Epidermal melanocyte (primary cell): Measurements from ENCODE around the gene MPG.
A peak's percentile ranks its signal among the peaks of the same experiment; 100 is the strongest.

Experiments used
- DNase-seq: peaks from one replicate; pipeline ENCODE4 v3.0.0; 2011; ENCODE audit warnings: low spot score; ENCODE audit not compliant: insufficient read length

MPG gene

DNA sequence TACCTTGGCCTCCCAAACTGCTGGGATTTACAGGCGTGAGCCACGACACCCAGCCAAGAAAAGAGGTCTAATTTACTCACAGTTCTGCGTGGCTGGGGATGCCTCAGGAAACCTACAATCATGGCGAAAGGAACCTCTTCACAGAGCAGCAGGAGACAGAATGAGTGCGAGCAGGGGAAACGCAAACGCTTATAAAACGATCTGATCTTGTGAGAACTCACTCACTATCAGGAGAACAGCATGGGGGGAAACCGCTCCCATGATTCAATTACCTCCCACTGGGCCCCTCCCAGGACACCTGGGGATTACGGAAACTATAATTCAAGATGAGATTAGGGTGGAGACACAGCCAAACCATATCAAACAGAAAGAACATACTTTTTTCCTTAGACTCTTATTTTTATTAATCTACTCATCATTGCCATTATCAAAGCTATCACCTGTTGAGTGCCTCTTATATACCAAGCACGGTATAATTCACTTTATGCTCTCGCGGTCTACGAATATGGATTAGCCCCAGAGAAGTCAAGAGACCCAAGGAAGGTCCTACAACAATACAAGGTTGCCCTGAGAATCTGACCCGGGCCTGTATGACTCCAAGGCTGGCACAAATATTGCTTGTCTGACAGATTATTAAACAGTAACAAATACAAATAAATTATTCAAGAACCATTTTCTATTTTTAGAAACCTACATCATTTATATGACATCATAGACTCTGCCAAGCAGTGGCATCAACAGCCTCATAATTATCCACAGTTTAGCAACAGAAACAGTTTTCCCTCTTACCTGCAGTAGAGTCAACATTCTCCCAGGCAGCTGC lies 27.0 kb upstream of the MPG start:
- DNase-seq: no peak

DNA sequence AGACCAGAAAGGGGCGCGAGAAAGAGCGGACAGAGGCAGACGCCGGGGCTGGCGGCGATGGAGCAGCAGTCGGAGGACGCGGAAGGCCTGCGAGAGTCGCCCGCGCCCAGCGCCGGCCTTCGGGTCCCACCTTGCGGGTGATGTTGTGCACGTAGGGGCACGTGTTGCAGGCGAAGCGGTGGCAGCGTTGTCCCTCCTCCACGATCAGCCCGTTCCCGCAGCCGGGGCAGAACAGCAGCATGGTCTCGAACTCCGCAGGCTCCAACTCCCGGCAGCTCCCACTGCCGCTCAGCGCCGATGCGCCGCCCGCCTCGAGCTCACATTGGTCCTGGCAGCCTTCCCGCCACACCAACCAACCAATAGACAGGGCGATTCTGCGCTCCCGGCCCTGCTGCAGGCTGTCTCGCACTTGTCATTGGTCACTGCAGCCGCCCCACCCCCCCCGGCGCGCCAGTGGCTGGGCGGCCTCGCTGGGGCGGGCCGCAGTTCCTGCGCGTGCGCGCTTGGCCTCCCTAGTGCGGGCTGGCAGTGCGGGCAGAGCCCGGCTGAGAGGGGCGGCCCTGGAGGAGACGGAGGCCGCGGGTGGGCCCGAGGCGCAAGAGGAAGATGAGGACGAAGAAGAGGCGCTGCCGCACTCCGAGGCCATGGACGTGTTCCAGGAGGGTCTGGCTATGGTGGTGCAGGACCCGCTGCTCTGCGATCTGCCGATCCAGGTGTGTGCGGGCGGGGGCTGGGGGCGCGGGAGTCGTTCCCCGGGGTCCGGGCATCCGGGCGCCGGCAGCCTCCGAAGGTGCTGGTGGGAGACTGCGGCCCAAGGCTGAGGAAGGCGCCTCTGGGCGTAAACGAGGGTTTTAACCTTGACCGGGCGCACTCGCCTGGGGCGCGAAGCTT lies 24.4 kb upstream of the MPG start, which contains the start of the genes POLR3K and SNRNP25:
TSS of gene POLR3K (minus strand) at position 263 of the 891 bp plus-strand sequence. CDS start at position 241, 22 bp downstream.
TSS of gene SNRNP25 (plus strand) at position 483 of the 891 bp plus-strand sequence. CDS start at position 672, 189 bp downstream.
- peak; percentile 100 for DNase-seq

DNA sequence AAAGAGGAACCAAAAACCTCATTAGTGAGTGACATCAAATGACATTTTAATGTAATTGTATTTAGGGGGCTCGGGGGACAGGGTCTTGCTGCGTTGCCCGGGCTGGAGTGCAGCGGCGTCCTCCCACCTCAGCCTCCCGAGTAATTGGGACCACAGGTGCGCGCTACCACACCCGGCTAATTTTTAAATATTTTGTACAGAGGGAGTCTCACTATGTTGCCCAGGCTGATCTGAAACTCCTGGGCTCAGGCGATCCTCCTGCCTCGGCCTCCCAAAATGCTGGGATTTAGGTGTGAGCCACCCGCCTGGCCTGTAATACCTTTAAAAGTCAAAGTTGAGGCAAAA lies 23.8 kb upstream of the MPG start:
- DNase-seq: no peak

- DNase-seq: no peak
Measured at GRCh38 chr16:55571-56136, 22.4 kb upstream of the MPG start.

DNA sequence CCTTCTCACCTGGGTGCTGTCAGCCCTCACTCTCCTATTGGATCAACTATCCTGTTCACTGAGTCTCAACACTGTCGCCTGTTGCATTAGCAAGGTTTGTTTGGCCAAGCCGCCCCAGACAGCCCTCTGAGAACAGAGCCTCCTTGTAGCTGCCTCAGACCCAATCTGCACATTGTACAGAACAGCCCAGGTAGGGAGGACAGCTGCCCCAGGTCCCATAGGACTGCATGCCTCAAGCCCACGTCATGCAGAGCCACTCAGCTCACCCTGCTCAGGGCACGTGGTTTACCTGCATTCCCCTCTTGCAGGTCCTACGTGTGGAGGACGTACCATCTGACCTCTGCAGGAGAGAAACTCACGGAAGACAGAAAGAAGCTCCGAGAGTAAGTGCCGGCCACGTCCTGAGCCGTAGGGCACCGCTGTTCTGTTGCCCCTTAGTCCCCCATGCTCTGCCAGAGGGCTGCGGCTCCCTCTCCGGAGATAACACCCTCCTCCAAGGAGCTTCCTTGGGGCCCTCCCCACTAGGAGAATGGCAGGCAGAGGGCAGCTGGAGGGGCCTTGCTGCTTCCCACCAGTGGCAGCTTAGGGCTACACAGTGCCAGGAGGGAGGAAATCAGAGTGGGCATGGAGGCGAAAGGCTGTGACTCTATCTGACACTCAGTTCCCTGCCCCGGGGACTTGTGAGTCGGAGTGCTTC lies 21.6 kb upstream of the MPG start:
- DNase-seq: no peak

DNA sequence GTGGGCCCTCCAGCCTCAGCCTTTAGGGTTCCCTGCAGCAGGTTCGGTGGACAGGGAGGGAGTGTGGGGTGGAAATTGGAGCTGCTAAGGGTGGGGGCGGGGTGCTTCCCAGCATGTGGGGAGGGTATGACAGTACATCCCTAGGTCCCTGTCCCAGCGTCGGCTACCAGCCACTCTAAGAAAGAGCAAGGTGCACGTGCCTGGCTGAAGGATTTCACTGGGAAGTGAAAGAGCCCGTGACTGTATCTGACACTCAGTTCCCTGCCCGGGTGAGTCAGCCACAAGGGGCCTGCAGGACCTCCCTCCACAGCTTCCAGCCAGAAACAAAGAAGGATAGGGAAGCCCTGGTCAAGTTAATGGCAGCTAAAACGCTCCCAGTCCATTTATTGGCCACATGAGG lies 20.3 kb upstream of the MPG start:
- DNase-seq: no peak

DNA sequence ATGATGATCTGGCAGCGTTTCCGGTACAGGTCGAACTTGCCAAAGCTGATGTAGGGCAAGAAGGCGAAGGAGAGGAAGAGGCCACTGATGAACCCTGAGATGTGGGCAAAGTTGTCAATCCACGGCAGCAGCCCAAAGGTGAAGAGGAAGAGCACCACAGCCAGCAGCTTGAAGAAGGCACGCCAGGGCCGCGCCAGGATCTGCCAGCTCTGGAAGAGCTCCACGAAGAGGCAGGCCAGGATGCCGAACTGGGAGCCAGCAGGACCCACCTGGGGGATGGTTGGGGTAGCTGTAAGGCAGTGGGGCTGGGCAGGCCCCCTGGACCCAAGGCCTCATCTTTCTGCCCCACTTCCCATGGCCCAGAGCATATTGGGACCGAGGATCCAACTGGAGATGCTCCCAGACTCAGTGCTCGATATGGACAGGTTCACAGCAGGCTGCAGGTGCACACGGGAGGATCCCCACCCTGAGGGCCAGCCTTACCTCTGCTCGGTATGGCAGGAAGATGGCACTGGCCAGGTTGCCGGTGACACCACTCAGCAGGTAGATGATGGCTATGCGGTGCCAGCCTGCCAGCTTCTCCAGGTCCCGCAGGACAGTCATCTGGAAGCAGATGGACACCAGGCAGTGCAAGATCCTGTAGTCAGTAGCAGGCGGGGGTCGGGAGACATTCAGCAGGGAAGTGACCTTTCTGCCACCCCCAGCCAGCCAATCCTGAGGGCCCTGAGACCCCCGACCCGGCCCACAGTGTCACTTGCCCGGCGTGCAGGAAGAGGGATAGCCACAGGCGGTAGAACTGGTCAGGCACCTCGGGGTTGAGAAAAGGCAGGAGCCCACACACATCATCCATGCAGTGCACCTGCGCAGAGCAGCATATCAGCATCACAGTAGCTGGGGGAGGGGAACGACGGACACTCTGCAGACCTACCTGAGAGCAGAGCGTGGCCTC lies 19.3 kb upstream of the MPG start:
- no peak for DNase-seq

- no peak for DNase-seq
Measured at GRCh38 chr16:59440-60059, 18.5 kb upstream of the MPG start.

GRCh38 chr16:60166-60565 lies 17.9 kb upstream of the MPG start:
- DNase-seq: no peak

- DNase-seq: no peak
Measured at GRCh38 chr16:60929-61878, 16.8 kb upstream of the MPG start.

DNA sequence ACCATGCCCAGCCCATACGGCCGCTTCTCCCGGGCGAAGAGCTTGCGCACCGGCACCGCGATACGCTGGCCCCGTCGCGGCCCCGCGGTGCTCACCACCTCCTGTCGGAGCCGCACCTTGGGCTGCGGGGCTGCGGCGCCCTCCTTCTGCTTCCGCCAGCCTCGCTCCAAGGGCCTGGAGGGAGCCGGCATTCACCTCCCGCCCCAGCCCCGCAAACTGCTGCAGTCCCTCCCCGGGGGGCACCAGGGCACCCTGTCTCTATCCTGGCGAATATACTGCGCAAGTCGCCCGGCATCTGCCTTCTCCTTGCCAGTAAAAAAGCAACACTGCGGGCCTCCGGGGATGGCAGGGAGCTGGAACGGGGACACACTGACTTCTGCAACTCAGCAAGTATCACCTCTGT lies 16.1 kb upstream of the MPG start:
- DNase-seq: no peak

GRCh38 chr16:62283-62967 lies 15.6 kb upstream of the MPG start:
- DNase-seq: no peak

DNA sequence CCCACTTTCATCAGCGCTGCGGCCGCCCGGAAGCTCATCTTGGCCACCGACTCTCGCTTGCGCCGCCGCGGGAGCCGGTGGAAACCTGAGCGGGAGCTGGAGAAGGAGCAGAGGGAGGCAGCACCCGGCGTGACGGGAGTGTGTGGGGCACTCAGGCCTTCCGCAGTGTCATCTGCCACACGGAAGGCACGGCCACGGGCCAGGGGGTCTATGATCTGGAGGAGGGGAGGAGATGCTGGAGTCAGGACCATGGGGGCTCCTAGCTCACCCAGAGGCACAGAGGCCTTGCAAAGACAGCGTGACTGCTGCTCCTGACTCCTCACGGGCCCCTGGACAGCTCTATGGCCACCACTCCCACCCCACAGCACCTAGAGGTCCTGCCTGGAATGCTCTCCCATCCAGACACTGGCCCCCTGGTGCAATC lies 15.0 kb upstream of the MPG start:
- no peak for DNase-seq

GRCh38 chr16:63466-63865 lies 14.6 kb upstream of the MPG start:
- no peak for DNase-seq

- DNase-seq: no peak
Measured at GRCh38 chr16:63998-64913, 13.8 kb upstream of the MPG start.

DNA sequence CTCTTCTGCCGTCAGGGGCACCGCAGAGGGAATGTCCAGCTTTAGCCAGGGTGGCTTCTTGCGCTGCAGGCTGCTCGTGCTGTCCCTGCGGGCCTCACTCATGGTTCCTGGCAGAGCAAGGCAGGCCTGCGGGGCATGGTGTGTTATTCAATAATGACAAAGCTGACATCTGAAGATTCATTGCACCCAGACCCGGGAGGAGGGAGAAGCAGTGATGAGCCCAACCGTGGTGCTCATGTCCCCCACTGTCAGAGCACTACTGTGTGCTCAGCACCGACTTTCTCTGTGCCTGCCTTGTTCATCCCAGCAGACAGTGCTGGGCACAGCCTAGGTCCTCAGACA lies 13.1 kb upstream of the MPG start:
- DNase-seq: no peak

- peak; percentile 94 for DNase-seq
Measured at GRCh38 chr16:65745-66144, 12.3 kb upstream of the MPG start.
